ENCODE data around the gene MDM2. TPM values are rescaled to one million over a fixed set of nuclear protein-coding genes. Genes with fewer than 3 reads are reported as not detected.

Gene MDM2
- total and polyA plus RNA-seq, 2 of the 8 experiments (the other 6 are each of a cell fraction or from before 2014, with no cell fraction given): 15.1 to 115 TPM

DNA sequence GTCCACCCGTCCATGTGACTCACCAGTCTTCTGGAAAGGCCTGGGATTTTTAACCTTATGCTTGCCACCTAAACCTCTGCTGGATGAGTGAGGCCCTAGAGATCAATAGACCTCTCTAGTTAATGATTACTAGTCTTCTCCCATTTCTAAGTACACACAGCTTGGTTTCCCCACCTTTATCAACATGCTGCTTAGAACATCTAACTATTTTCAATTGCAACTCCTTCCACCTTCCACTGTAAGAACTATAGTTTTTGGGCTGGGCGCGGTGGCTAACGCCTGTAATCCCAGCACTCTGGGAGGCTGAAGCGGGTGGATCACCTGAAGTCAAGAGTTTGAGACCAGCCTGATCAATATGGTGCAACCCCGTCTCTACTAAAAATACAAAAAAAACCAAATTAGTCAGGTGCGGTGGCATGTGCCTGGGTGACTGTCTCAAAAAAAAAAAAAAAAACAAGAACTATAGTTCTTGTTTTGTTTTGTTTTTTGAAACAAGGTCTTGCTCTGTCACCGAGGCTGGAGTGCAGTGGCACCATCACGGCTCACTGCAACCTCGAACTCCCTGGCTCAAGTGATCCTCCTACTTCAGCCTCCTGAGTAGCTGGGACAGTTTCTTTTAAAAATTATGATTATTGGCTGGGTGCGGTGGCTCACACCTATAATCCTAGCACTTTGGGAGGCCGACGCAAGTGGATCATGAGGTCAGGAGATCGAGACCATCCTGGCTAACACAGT is 18.7 kb upstream of the MDM2 start:
- no peaks in the 10 kb centered on the region for H4K20me1 ChIP-seq (replicated peaks in 1 of 2; ENCODE audit: control insufficient read depth in 1 of 2, insufficient read depth in 2 of 2, low read length in 2 of 2)
- no peak overlapping the region for H4K91ac ChIP-seq (replicated peaks; ENCODE audit: insufficient read length, low read length)
- no peak overlapping the region for H2AFZ ChIP-seq (ENCODE audit: low read length)
- ChIA-PET CTCF (ENCODE audit: partially characterized antibody) (interaction anchor here (0.7 to 1.7 kb wide), 3 partner anchors 10 to 41 kb away, joined by 3 to 6 read pairs (median 3); no protein-coding TSS in a partner anchor), POLR2A (ENCODE audit: partially characterized antibody) (interaction anchor here (1.3 kb wide), 1 partner anchor 25 kb away, joined by 5 read pairs; no protein-coding TSS in a partner anchor)
- no peak overlapping the region for H4K8ac ChIP-seq (ENCODE audit: extremely low read depth, insufficient read depth, low read length)
- no peak overlapping the region for H3K18ac ChIP-seq (ENCODE audit: extremely low read depth, low read length)
- H3K27me3 ChIP-seq (replicated peaks in 1 of 4; ENCODE audit: control insufficient read depth in 3 of 4, extremely low read depth in 1 of 4, insufficient read depth in 3 of 4, low read length in 3 of 4): no peaks in the 10 kb centered on the region
- H2AK5ac ChIP-seq (ENCODE audit: low read depth, low read length): no peak overlapping the region
- no peaks in the 10 kb centered on the region for H3K9me3 ChIP-seq (ENCODE audit: insufficient read depth in 2 of 2, low read depth in 1 of 2, low read length in 1 of 2)
- H3K4me3 ChIP-seq (ENCODE audit: extremely low read depth in 1 of 4, insufficient read depth in 2 of 4, low read depth in 3 of 4, low read length in 4 of 4): no peak overlapping the region
- no peak overlapping the region for H3K56ac ChIP-seq (replicated peaks; ENCODE audit: insufficient read length, low read depth, low read length)
- H2BK12ac ChIP-seq (ENCODE audit: low read depth, low read length): no peak overlapping the region
- 92% methylated on average over 14 of the region's 14 CpGs; no CpG with 5 or more reads in 1 of the 2 experiments for WGBS, 2 experiments (ENCODE audit: extremely low coverage in 1 of 2, insufficient coverage in 1 of 2, insufficient read length in 1 of 2, insufficient replicate concordance in 2 of 2, low coverage in 1 of 2, low lambda C conversion rate in 2 of 2, missing lambda C conversion rate in 1 of 2)
- H2BK20ac ChIP-seq (ENCODE audit: low read length): no peak overlapping the region
- H4K5ac ChIP-seq (ENCODE audit: insufficient read length, low read depth, low read length): no peak overlapping the region
- H3K9ac ChIP-seq (replicated peaks in 1 of 4; ENCODE audit: extremely low read depth in 1 of 4, low read depth in 3 of 4, low read length in 3 of 4): no peak overlapping the region
- H3K79me2 ChIP-seq (ENCODE audit: control insufficient read depth in 1 of 2, insufficient read depth in 2 of 2, low read length in 2 of 2): no peaks in the 10 kb centered on the region
- no peak overlapping the region for H3K4me2 ChIP-seq (ENCODE audit: insufficient read depth in 1 of 2, low read depth in 2 of 2, low read length in 2 of 2)
- H2BK15ac ChIP-seq (ENCODE audit: low read length): no peak overlapping the region
- FAIRE-seq (no peak), DNase-seq (ENCODE audit: low read depth in 1 of 2, low spot score in 2 of 2) (no peak)
- no peak overlapping the region for H2BK120ac ChIP-seq (replicated peaks; ENCODE audit: low read depth, low read length)
- H2BK5ac ChIP-seq (ENCODE audit: low read depth, low read length): no peak overlapping the region
- no peak overlapping the region for H3K23ac ChIP-seq (ENCODE audit: insufficient read length)
- peaks cover 0 to 2% (median 0%) of the 10 kb centered on the region in 4 experiments; a peak in 1 of 7 replicates for H3K4me1 ChIP-seq (replicated peaks in 1 of 4; ENCODE audit: control insufficient read depth in 3 of 4, insufficient read depth in 4 of 4, low read length in 3 of 4)
- H3K14ac ChIP-seq (ENCODE audit: insufficient read length): no peak overlapping the region
- H3K27ac ChIP-seq (ENCODE audit: low read depth, low read length): no peak overlapping the region
- H3K23me2 ChIP-seq (ENCODE audit: low read depth, low read length): no peaks in the 10 kb centered on the region
- no peaks in the 10 kb centered on the region for H3K79me1 ChIP-seq (ENCODE audit: low read depth, low read length)
- no peaks in the 10 kb centered on the region for H3K36me3 ChIP-seq (ENCODE audit: control insufficient read depth in 2 of 4, insufficient read depth in 4 of 4, low read length in 3 of 4)
- no peak overlapping the region for H3K4ac ChIP-seq (replicated peaks; ENCODE audit: insufficient read length, low read depth, low read length)
- no peak for TF ChIP-seq NANOG (IDR thresholded peaks at IDR 0.05; ENCODE audit: insufficient read depth, low read depth, low read length, poor library complexity, severe bottlenecking)
- no peak for TF ChIP-seq TAF1 (IDR thresholded peaks at IDR 0.05; ENCODE audit: low read depth, low read length)
- no peak for TF ChIP-seq NRF1 (IDR thresholded peaks at IDR 0.05; ENCODE audit: low read depth, low read length)
- TF ChIP-seq FOSL1 (IDR thresholded peaks at IDR 0.05; ENCODE audit: insufficient read depth, low read depth, low read length): no peak
- TF ChIP-seq SUZ12 (IDR thresholded peaks at IDR 0.05; ENCODE audit: low read length): no peak
- TF ChIP-seq KDM1A (IDR thresholded peaks at IDR 0.05; ENCODE audit: borderline replicate concordance, low read length): no peak
- TF ChIP-seq SIX5 (IDR thresholded peaks at IDR 0.05; ENCODE audit: low read depth, low read length): no peak
- TF ChIP-seq HDAC2 (IDR thresholded peaks at IDR 0.05; ENCODE audit: borderline replicate concordance in 1 of 2, low read depth in 2 of 2, low read length in 2 of 2): no peak
- no peak for TF ChIP-seq TCF12 (IDR thresholded peaks at IDR 0.05; ENCODE audit: low read depth, low read length)
- no peak for TF ChIP-seq SIRT6 (IDR thresholded peaks at IDR 0.05; ENCODE audit: low read length)
- TF ChIP-seq SAP30 (IDR thresholded peaks at IDR 0.05; ENCODE audit: insufficient read depth, insufficient replicate concordance, low read length): no peak

Data from H1 (cell line).